22Rv1 (cell line): ENCODE data around the gene NCKAP5.

Experiments used
- H3K27ac ChIP-seq: fragments of 450-650 bp; 2 replicates; pipeline ENCODE4 v1.5.1; 2017
- CTCF ChIP-seq: fragments of 450-650 bp; IDR thresholded peaks from 2 replicates; pipeline ENCODE4 v1.5.1; 2017; ENCODE audit warnings: mild to moderate bottlenecking
- ZFX ChIP-seq: fragments of 450-650 bp; IDR thresholded peaks from 2 replicates; pipeline ENCODE4 v1.6.1; 2017; ENCODE audit warnings: antibody characterized with exemption, borderline replicate concordance

The NCKAP5 gene

GRCh38 chr2:132941296-132942020 lies 626.8 kb downstream of the NCKAP5 start:
- TF ChIP-seq ZFX, result no peak
- no peak for TF ChIP-seq CTCF
- no peak overlapping the region for H3K27ac ChIP-seq

- TF ChIP-seq ZFX (no peak), CTCF (no peak)
- no peak overlapping the region for H3K27ac ChIP-seq
Measured at GRCh38 chr2:132937629-132938028, 630.6 kb downstream of the NCKAP5 start.

- no peak overlapping the region for H3K27ac ChIP-seq
- TF ChIP-seq ZFX (no peak), CTCF (no peak)
Measured at GRCh38 chr2:132936791-132937190, 631.5 kb downstream of the NCKAP5 start.

GRCh38 chr2:132936261-132936660 lies 632.0 kb downstream of the NCKAP5 start:
- H3K27ac ChIP-seq, result no peak overlapping the region
- no peak for TF ChIP-seq CTCF
- no peak for TF ChIP-seq ZFX

- no peak for TF ChIP-seq CTCF
- no peak for TF ChIP-seq ZFX
- no peak overlapping the region for H3K27ac ChIP-seq
Measured at GRCh38 chr2:132929786-132930185, 638.5 kb downstream of the NCKAP5 start.

GRCh38 chr2:132923787-132924186 lies 644.5 kb downstream of the NCKAP5 start:
- H3K27ac ChIP-seq, result no peak overlapping the region
- no peak for TF ChIP-seq ZFX
- no peak for TF ChIP-seq CTCF

- TF ChIP-seq ZFX, result no peak
- no peak for TF ChIP-seq CTCF
- no peak overlapping the region for H3K27ac ChIP-seq
Measured at GRCh38 chr2:132915812-132916549, 652.3 kb downstream of the NCKAP5 start.
